ENCODE data around the gene IFI35. TPM values are rescaled to one million over a fixed set of nuclear protein-coding genes. Genes with fewer than 3 reads are reported as not detected.

IFI35 gene
- total and polyA plus RNA-seq, 12 donors: 7.0 to 61.6 (median 13.6) TPM

GRCh38 chr17:43010667-43011308 lies 4.2 kb downstream of the IFI35 start:
- Histone ChIP-seq H3K4me1 (peaks cover 13 to 93% (median 78%) of the 10 kb centered on the region in 9 donors), H3K36me3 (peaks cover 0 to 54% (median 3%) of the 10 kb centered on the region in 9 donors), H3K9me3 (no peaks in the 10 kb centered on the region), H3K27me3 (no peaks in the 10 kb centered on the region), H3K4me3 (no peak overlapping the region), H3K27ac (peak overlapping the region in 6 of 10 donors; percentile 7 to 59 (median 46))
- intact Hi-C loops (cut with DNase I): no loop called here
- DNase-seq: no peak
- TF ChIP-seq CTCF (IDR thresholded peaks at IDR 0.05): no peak
- 87 to 93% methylated on average over 5 of the region's 5 CpGs for WGBS, 2 donors
- no peak for ATAC-seq

- TF ChIP-seq CTCF (IDR thresholded peaks at IDR 0.05): no peak
- 71% methylated on average over 15 of the region's 15 CpGs for WGBS, 2 donors
- Histone ChIP-seq H3K36me3 (peaks cover 0 to 64% (median 4%) of the 10 kb centered on the region in 9 donors), H3K27ac (peak overlapping the region in 7 of 10 donors; percentile 38 to 59 (median 47)), H3K4me1 (peaks cover 22 to 97% (median 80%) of the 10 kb centered on the region in 9 donors), H3K9me3 (no peaks in the 10 kb centered on the region), H3K27me3 (no peaks in the 10 kb centered on the region), H3K4me3 (no peak overlapping the region)
- ATAC-seq: peak in 2 of 8 donors; percentile 21 to 45
- no peak for DNase-seq
- intact Hi-C loops (cut with DNase I): no loop called here
These were observed 5.3 kb downstream of the IFI35 start for GRCh38 chr17:43011728-43012472.

- 80 to 85% methylated on average over 8 of the region's 8 CpGs for WGBS, 2 donors
- intact Hi-C loops (cut with DNase I): no loop called here
- Histone ChIP-seq H3K9me3 (no peaks in the 10 kb centered on the region), H3K4me1 (peaks cover 22 to 91% (median 72%) of the 10 kb centered on the region in 9 donors), H3K27ac (peak overlapping the region in 6 of 10 donors; percentile 5 to 82 (median 60)), H3K36me3 (peaks cover 0 to 78% (median 4%) of the 10 kb centered on the region in 9 donors), H3K4me3 (no peak overlapping the region), H3K27me3 (no peaks in the 10 kb centered on the region)
- DNase-seq: no peak
- peak in 1 of 8 donors; percentile 12 for ATAC-seq
- TF ChIP-seq CTCF (IDR thresholded peaks at IDR 0.05): no peak
These were observed 6.7 kb downstream of the IFI35 start for GRCh38 chr17:43013296-43013695.

GRCh38 chr17:43014020-43014648 lies 7.5 kb downstream of the IFI35 start:
- peaks cover 0 to 79% (median 4%) of the 10 kb centered on the region in 9 donors for H3K36me3 ChIP-seq
- WGBS, 2 donors: 50 to 54% methylated on average over 12 of the region's 12 CpGs
- H3K4me3 ChIP-seq: no peak overlapping the region
- ATAC-seq (peak in 4 of 8 donors; percentile 10 to 43 (median 18)), DNase-seq (peak in 1 of 2 donors; percentile 32)
- no peaks in the 10 kb centered on the region for H3K9me3 ChIP-seq
- H3K4me1 ChIP-seq: peaks cover 22 to 91% (median 72%) of the 10 kb centered on the region in 9 donors
- peak overlapping the region in 9 of 10 donors; percentile 41 to 85 (median 79) for H3K27ac ChIP-seq
- H3K27me3 ChIP-seq: no peaks in the 10 kb centered on the region
- intact Hi-C loops (cut with DNase I): no loop called here
- no peak for TF ChIP-seq CTCF (IDR thresholded peaks at IDR 0.05)
